GM18517 (cell line): Measurements from ENCODE around the gene AHNAK2.
"Not testable (repeated sequence)": the region's sequence is repeated elsewhere in the genome, so short reads cannot be mapped to it uniquely, and the experiment has no call there.

Source experiments
- ATAC-seq: cut with Tn5 transposase; IDR thresholded peaks from one replicate; pipeline ENCODE4 v1.9.1; 2021; ENCODE audit warnings: mild to moderate bottlenecking, moderate library complexity; ENCODE audit not compliant: unreplicated experiment

AHNAK2 gene

DNA sequence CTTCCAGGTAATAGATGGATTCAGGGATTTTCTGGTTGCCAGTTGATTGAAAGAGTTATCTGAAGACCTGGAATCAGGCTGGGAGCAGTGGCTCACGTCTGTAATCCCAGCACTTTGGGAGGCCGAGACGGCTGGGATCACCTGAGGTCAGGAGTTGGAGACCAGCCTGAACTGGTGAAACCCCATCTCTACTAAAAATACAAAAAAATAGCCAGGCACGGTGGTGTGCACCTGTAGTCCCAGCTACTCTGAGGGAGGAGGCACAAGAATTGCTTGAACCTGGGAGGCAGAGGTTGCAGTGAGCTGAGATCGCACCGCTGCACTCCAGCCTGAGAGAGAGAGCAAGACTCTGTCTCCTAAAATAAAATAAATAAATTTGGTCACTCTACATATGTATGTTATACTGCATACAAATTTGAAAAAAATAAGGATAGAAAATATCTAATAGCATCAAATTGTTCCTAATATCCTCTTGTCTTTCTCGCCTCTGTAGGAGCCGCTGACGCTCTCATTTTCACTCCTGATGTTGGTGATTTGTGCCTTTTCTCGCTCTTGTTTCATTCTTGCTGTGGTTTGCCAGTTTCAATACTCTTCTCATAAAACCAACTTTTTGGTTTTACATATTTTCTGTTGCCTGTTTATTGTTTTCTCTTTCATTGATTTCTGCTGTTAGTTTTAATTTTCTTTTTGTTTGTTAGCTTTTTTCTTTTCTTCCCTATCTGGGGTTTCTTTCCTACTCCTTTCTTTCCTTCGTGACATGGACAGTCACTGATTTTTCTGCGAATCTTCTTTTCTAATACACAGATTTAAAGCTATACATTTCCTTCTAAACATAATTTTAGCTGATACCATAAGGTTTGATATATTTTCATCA, 77.3 kb downstream of the AHNAK2 start:
- no peak for ATAC-seq

DNA sequence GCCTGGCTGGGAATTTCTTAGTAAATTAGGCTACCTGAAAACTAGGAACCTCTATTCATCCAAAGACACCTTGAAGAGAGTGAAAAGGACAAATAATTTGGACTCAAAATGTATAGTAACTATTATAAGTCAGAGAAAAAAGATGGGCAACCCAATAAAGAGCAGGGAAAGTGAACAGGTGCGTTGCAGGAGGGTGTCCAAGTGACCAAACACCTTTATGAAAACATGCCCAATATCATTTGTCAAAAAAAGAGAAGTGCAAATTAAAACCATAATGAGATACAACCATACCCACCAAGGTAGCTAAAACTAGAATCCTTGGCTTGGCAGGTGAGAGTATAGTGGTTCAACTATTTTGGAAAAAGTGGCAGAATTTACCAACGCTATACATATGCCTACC, 78.4 kb downstream of the AHNAK2 start:
- ATAC-seq, result no peak

DNA sequence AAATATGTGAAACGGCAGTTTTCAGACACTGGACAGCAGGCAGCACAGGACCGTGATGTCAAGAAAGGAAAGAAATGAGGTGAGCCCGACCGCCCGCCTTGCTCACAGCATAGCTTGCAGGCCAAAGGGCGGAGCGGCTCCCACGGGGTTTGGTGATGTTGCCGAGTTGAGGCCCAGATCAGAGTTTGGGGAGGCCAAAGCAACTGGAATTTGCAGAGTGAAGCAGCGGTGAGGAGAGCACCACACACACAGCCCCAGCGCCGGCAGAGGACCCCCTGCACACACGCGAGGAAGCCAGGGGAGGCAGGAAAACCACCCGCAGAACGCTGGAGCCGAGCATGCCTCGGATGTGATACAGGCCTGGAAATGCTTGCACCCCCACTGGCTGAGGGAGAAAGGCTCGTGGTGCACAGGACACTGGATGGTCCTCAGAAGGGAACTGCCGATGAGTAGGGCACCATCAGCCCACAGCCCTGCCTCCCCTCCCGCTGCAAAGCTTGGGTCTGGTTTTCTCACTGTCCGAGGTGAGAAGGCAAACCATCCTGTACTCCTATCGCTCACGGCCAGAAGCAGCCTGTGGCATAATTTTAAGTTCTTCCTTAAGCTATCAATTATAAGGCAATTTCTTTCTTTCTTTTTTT, 79.2 kb downstream of the AHNAK2 start:
- ATAC-seq, result no peak

DNA sequence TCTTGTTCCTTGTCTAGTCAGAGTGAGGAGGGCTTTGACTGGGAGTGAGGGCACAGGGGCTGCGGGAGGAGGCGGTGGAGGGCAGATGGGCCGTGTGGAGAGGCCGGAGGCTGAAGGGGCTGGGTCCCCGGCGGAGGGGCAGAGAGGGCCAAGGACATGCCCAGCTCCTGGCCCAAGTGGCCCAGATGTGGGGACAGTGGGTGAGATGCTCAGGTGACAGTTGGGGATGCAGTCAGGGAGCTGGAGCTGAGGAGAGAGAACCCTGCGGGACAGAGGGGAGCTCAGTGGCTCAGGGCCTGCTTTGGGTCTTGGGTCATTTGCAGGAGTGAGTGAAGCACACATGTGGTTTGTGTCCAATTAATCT, 80.0 kb downstream of the AHNAK2 start:
- no peak for ATAC-seq

DNA sequence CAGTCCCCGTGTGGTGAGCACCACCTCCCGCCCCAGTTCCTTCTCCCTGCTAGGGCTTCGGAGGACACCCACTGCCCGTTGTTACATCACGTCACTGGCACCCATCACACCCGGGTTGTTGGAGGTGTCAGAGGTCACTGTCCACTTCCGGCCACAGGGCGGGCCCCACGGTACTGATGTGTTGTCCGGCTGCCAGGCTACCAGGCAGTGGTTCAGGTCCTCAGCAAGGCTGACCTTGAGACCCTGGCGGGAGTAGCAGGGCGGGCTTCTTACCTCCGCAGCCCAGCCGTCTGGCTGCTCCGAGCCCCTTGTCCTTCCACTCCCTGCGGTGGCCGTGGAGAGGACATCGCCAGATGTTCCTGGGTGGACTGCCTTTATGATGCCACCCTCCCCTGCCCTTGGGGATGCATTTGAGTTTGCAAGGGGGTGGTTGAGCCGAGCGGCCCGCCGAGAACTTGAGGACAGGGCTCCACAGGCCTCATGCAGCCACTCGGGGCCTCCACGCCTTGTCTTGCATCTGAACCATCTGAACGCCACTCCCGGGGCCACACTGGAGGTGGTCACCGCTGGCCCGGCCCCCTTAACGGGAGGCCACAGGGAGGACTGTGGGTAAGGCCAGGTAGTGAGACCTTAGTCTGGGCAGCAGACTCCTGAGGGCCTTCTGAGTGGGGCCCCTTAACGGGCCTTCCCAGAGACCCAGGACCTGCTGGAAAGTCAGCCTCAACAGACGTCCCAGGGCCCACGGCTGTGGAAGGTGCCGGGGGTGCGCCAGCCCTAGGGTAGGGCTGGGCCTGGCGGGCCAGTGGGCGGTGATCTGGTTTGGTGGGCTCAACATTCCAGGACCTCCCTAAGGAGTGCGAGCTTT, 80.6 kb downstream of the AHNAK2 start:
- ATAC-seq, result no peak

DNA sequence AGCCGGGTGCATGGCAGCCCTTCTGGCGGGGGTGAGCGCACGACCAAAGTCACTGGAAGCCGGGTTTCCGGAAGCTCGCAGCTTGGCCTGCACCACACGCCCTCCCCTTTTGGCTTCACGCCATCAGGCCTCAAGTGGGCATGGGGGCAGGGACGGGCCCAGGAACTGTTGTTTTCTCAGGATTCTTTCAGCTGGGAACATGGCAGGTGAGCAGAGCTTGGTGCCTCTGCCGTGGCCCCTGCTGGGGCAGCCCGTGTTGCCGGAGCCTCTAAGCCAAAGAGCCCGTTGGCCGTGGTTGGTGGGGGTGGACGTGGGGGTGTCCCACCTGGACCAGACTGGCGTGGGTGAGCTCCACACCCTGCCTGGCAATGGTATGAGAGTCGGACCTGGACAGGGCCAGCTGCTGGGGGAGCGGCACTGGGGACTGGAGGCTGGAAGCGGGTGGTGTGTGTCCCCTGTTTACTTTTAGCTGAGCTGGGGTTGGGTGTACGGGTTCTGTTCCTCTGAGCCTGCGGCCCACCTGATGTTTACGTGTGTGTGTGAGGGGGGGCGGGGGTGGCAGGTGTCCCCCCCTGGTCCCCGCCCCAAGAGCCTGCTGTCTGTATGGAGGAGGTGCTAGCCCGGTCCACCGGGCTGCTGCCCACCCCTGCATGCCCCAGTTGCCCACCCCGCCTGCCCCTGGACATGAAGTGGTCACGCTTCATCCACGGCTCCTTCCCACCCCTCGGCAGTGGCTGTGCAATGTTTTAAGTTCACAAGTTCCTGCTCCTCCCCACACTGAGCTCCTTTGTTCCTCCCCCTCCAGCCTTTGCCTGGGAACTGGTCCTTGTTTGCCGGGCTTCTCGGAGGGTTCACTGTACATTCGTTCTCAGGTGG, 82.2 kb downstream of the AHNAK2 start:
- ATAC-seq, result no peak

DNA sequence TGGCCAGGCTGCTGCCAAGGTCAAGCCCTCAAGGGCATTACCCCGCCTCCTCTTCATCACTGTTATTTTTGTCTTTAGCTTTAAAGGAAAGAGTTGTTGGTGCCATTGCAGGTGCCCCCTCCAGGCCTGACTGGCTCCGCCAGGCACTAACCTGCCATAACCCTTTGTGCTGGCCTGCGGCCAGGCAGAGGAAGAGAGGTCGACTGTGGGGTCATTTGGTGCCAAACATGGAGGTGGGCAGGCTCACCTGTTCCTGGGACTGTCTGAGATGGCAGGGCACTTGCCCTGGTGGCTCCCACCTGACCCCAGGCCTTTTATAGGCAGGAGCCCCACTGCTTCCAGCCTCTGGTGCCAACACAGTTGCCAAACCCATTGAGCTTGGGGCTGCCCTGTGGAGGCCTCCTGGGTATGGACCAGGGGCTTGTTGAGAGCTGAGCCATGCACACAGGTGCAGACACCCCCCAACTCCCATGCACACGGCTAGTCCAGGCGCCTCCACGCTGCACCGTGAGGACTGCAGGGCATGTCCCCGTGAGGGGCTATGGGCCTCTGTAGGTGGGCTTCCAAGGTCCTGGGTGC, 82.9 kb downstream of the AHNAK2 start:
- no peak for ATAC-seq

DNA sequence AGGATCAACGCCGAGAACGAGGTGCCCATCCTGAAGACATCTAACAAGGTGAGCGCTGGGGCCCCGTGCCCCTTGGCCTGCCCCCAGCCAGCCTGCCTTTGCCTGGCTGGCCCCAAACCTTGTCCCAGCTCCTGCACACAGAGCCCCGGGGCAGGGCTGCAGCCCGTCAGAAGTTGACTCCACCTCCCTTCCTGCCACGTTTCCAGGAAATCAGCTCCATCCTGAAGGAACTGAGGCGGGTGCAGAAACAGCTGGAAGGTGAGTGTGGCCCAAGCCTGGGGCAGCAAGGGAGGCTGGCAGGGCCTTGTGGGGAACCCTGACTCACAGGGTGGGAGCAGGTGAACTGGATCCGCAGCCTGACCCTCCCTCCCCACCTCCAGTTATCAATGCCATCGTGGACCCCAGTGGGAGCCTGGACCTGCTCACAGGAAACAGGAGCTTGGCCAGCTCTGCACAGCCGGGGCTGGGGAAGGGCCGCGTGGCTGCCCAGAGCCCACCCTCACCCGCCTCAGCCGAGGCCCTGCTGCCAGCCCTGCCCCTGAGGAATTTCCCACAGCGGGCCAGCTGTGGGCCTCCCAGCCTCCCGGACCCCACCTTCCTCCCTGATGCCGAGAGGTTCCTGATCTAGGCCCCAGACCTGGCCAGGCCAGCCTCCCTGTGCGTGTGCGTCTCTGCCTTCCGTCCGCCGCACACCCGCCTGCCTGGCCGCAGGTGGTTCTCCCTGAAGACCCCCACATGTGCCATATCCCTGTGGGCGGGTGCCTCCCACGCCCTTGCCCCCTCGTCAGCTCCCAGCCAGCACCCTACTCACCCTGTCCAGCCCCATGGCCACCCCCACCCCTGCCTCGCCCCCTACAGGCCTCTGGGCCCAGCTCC, 83.6 kb downstream of the AHNAK2 start:
- no peak for ATAC-seq

DNA sequence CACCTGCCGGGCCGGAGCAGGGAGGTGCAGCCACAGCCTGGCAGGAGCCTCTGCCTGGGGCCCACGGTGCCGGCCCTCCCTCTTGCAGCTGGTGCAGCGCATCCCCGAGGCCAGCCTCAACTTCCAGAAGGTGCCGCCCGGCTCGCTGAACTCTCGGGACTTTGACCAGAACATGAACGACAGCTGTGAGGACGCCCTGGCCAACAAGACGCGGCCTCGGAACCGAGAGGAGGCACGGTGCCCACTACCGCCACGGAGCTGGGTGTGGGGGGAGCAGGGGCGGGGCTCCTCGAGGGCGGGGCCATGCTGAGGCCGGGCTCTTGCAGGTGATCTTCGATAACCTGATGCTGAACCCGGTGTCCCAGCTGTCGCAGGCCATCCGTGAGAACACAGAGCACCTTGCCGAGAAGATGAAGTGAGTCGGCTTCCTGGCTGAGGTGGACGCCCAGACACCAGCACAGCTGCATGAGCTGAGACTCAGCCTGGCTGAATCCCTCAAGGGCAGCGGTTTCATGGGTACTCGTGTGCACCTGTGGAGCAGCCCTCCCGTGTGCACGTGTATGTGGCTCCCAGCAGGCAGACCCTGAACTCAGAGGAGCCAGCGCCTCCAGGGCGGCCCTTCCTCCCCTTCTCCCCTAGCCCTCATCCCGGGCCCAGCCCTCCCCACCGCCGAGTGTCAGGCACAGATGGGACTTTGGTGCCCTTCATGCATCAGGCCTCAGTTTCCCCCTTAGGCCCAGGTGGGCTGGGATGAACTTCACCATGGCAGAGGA, 84.6 kb downstream of the AHNAK2 start:
- no peak for ATAC-seq

DNA sequence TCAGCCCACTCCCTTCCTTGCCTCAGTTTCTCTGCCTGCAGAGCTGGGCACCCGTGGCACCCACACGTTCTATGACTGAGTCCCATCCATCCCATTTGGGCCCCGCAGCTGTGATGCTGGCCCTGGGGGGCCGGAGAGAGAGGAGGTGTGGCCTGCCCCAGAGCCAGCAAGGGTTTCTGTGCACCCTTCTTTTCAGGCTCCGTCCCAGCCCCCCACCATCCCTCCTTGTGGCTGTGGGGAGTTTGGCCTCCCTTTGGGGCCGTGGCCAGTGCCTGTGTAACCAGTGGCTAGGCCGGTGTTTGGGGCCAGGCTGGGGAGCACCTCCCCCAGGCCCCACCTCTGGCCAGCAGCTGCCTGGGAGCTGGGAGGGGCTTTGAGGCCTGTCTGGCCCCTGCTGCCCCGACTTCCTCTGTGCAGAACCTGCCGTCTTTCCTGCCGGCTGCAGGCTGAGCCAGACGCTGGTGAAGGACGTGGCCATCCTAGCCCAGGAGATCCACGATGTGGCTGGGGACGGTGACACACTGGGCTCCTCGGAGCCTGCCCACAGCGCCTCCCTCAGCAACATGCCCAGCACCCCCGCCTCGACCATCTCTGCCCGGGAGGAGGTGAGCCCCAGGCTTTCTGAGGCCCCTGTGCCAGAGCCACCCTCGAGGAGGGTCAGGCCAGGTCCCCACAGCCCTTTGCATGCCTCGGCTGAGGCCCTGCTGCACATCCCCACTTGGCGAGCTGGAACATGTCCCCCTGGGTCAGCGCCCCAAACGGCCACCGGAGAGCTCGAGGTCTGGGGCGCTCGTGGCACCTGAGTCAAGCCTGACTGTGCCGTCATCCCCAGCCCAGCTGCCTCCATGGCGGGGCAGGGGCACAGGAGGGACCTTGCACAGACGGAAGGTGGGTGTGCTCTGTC, 85.4 kb downstream of the AHNAK2 start:
- no peak for ATAC-seq

DNA sequence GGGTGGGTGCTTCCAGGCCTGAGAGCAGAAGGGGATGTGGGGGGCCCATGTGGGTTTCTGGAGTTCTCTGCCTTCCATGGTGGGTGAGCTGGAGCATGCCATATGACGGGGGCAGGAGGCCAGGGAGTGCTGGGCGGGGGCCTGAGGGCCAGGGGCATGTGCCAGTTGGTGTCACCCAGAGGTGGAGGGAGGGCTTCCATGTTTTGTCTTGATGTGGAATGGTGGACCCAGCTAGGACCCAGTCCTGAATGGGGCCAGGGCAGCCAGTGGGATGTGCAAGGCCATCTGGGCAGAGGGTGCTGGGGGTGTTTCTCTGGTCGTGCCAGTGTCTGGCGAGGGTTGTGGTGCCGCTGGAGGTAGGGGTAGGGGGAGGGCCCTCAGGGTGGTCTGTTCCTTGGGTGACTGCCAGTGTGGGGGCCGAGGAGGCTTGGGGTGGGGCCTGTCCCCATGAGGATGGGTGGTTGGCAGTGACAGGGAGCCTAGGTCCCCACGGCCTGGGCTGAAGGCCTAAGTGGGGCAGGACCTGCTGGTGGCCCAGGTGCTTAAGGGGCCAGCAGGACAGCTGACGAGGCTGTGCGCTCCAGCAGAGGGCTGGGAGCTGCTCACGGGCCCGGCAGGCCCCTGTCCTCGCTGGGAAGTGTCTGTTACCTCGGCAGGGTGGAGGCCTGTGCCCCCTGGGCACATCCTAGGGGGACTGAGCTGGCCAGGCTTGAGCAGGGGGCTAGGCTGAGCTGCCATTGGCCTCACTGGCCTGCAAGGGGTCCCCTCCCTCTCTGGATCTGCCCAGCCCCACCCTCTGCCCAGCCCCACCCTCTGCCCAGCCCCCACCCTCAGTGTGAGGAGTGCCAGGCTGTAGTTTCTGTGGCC, 86.3 kb downstream of the AHNAK2 start:
- no peak for ATAC-seq

DNA sequence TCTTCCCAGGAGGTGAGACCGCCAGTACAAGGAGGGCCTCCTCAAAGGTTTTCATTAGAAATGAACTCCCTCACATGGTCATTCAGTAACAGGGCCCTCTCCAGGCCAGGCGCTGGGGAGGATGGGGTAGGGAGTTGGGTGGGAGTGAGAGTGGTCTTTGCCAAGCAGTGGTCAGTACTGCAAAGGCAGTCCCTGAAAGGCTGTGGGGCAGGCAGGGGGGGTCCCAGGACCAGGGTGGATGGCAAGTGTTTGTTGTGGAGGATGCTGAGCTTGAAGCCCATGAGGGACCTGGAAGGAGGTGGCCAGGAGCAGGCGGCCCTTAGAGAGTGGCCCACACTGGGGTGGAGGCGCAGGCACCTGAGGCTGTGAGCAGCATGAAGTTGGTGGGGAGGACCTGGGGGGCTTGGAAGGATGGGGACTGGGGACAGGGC, 87.0 kb downstream of the AHNAK2 start:
- ATAC-seq, result no peak

DNA sequence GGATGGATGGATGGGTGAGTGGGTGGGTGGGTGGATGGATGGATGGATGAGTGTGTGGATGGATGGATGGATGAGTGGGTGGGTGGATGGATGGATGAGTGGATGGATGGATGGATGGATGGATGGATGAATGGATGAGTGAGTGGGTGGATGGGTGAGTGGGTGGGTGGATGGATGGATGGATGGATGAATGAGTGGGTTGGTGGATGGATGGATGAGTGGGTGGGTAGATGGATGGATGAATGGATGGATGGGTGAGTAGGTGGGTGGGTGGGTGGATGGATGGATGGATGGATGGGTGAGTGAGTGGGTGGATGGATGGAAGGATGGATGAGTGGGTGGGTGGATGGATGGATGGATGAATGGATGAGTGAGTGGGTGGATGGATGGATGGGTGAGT, 87.9 kb downstream of the AHNAK2 start:
- ATAC-seq, result not testable (repeated sequence)

DNA sequence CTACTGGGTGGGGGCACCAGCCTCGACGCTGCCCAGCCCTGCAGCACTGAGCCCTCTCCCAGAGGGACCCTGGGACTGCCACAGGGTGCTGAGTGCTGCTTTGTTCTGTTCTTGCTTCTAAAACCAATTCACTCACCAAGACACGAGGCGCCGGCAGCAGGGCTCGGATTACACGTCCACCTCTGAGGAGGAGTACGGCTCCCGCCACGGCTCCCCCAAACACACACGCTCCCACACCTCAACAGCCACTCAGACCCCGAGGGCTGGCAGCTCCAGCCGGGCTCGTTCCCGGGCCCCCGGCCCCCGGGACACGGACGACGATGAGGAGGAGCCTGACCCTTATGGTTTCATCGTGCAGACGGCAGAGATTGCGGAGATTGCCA, 88.8 kb downstream of the AHNAK2 start:
- ATAC-seq, result no peak

DNA sequence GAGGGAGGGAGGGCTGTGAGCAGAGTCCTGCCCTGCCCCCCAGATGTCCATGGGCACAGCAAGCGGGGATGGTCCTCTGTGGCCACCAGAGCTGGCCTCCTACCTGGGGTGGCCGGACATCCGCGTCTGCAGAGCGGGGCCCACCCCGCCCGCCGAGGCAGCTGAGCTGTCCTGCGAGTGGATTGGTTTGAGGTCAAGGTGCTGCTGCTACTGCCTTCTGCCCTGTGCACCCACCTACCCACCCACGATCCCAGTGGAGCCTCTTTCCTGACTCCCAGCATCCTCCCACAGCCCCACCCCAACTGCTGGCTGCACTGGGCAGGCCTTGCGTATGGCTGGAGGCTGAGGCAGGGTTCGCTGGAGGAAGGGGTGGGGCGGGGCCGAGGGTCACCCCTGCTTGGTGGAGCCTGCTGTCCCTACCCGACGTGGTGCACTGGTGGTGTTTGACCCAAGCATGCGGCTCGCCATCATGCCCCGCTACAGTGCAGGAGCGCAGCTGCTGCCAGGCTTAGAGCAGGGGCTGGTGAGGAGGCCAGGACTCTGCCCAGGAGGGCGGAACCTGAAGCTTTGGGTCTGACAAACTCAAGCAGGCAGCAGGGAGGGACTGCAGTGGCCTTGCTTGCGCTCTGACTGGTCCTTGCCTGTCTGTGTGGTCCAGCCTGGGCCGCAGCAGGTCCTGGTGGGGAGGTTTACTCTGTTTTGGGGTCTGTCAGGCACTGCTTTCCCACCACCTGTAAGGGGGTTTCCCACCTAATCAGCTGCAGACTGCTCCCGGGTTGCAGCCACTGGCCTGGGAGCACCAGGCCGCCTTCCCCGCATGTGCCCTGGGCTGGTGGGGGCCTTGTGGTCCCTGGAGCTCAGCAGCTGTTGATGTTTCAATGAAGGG, 89.4 kb downstream of the AHNAK2 start:
- no peak for ATAC-seq
